GM12878 (cell line): ENCODE measurements around the gene PTPRN2. TPM values are rescaled to one million over a fixed set of nuclear protein-coding genes. Genes with fewer than 3 reads are reported as not detected.

Experiments used
- ATAC-seq: fragments of 200-7000 bp; cut with Tn5 transposase; 3 replicates; pipeline ENCODE4 v1.9.1; 2020; ENCODE audit warnings: mild to moderate bottlenecking, moderate library complexity
- BruUV-seq: library from RNA; stranded (reverse); fragments of 400-500 nt; replicated peaks from 2 replicates; lab custom pipeline; 2021; lab: Mats Ljungman, UMichigan
- CTCF ChIA-PET: fragments of 300-600 bp; sonication (Branson Sonifier 250); formaldehyde crosslinking; extraction: SDS; loops from one replicate; lab custom pipeline; 2021; ENCODE audit warnings: inconsistent platforms; lab: Yijun Ruan, JAX
- POLR2A ChIA-PET: fragments of 350-600 bp; formaldehyde crosslinking; extraction: SDS; loops from one replicate; lab custom pipeline; 2021; ENCODE audit warnings: inconsistent platforms; lab: Charles Lee
- RAD21 ChIA-PET: fragments of 300-600 bp; sonication (Branson Sonifier 250); formaldehyde crosslinking; loops from one replicate; lab custom pipeline; 2023; ENCODE audit warnings: antibody characterized with exemption; ENCODE audit not compliant: unreplicated experiment; lab: Charles Lee
- SMC1A ChIA-PET: fragments of 300-600 bp; sonication (Branson Sonifier 250); formaldehyde crosslinking; loops from one replicate; lab custom pipeline; 2023; ENCODE audit not compliant: unreplicated experiment, uncharacterized antibody; lab: Charles Lee
- DNase-seq: peaks from one replicate; pipeline ENCODE4 v3.0.0-alpha.2; 2011; ENCODE audit warnings: low read depth, low spot score
- FAIRE-seq: peaks from 3 replicates; lab custom pipeline; 2011; peaks lifted over from hg19 to GRCh38; lab: Jason Lieb, UNC
- H2AFZ ChIP-seq: 2 replicates; pipeline ENCODE4 v1.6.0; 2011; ENCODE audit warnings: low read depth, low read length, control low read depth; ENCODE audit not compliant: control insufficient read depth
- H3K27ac ChIP-seq: 2 replicates; pipeline ENCODE4 v1.5.1; 2011; ENCODE audit warnings: control low read depth; ENCODE audit not compliant: control insufficient read depth, insufficient read depth
- H3K27me3 ChIP-seq, 2 experiments: replicated peaks in 1 of 2; 2 replicates each; pipeline versions ENCODE4 v1.6.0 to v1.6.1; 2011; ENCODE audit warnings: low read length in 1 of 2; ENCODE audit not compliant: control insufficient read depth in 2 of 2, insufficient read depth in 2 of 2
- H3K36me3 ChIP-seq, 2 experiments: 2 replicates each; pipeline ENCODE4 v1.5.1; 2011; ENCODE audit warnings: low read length in 1 of 2; ENCODE audit not compliant: control insufficient read depth in 2 of 2, insufficient read depth in 2 of 2
- H3K4me1 ChIP-seq: 2 replicates; pipeline ENCODE4 v1.6.1; 2011; ENCODE audit warnings: mild to moderate bottlenecking, low read length, moderate library complexity, mixed read lengths; ENCODE audit not compliant: control insufficient read depth, insufficient read depth
- H3K4me2 ChIP-seq: 2 replicates; pipeline ENCODE4 v1.6.0; 2011; ENCODE audit warnings: control low read depth; ENCODE audit not compliant: control insufficient read depth, insufficient read depth
- H3K4me3 ChIP-seq: fragments of 200-600 bp; sonication (generic); 2 replicates; pipeline ENCODE4 v1.5.1; 2016
- H3K79me2 ChIP-seq: 2 replicates; pipeline ENCODE4 v1.6.0; 2011; ENCODE audit warnings: low read length; ENCODE audit not compliant: control insufficient read depth, insufficient read depth
- H3K9ac ChIP-seq: 2 replicates; pipeline ENCODE4 v1.8.0; 2011; ENCODE audit warnings: low read length, control low read depth, mixed read lengths; ENCODE audit not compliant: control insufficient read depth, insufficient read depth
- H3K9me3 ChIP-seq: replicated peaks from 3 replicates; pipeline ENCODE4 v1.5.1; 2011; ENCODE audit warnings: mild to moderate bottlenecking, low read length; ENCODE audit not compliant: control insufficient read depth, insufficient read depth
- H4K20me1 ChIP-seq: 2 replicates; pipeline ENCODE4 v1.6.0; 2011; ENCODE audit not compliant: control insufficient read depth, insufficient read depth
- BCL11A ChIP-seq: IDR thresholded peaks from 2 replicates; pipeline ENCODE4 v1.6.1; 2011; ENCODE audit warnings: low read depth, low read length
- BMI1 ChIP-seq: fragments of 450-650 bp; IDR thresholded peaks from 2 replicates; pipeline ENCODE4 v1.6.1; 2016; ENCODE audit warnings: mild to moderate bottlenecking, moderate library complexity, borderline replicate concordance
- CEBPB ChIP-seq, 2 experiments: fragments of 150-350 bp in 1 of 2; IDR thresholded peaks; 2 replicates each; pipeline ENCODE4 v1.6.1; 2012 to 2014; ENCODE audit warnings: low read depth in 2 of 2, low read length in 2 of 2, borderline replicate concordance in 1 of 2, inconsistent platforms in 1 of 2
- GATAD2B ChIP-seq: fragments of 450-650 bp; conservative IDR thresholded peaks from 2 replicates; pipeline ENCODE4 v1.6.1; 2017; ENCODE audit warnings: low read depth, mild to moderate bottlenecking, moderate library complexity
- KLF5 ChIP-seq: fragments of 450-650 bp; IDR thresholded peaks from 2 replicates; pipeline ENCODE4 v1.6.1; 2014; ENCODE audit warnings: mild to moderate bottlenecking; ENCODE audit not compliant: partially characterized antibody
- RBBP5 ChIP-seq: fragments of 200-600 bp; sonication (generic); conservative IDR thresholded peaks from 2 replicates; pipeline ENCODE4 v1.6.1; 2016
- SREBF1 ChIP-seq: IDR thresholded peaks from 2 replicates; pipeline ENCODE4 v1.6.1; 2012; ENCODE audit warnings: mild to moderate bottlenecking, low read length
- STAT1 ChIP-seq: fragments of 450-650 bp; conservative IDR thresholded peaks from 2 replicates; pipeline ENCODE4 v1.6.1; 2014; ENCODE audit warnings: antibody characterized with exemption, mild to moderate bottlenecking
- ZBED1 ChIP-seq: IDR thresholded peaks from 2 replicates; pipeline ENCODE4 v1.6.1; 2016; ENCODE audit warnings: borderline replicate concordance
- ZNF384 ChIP-seq: IDR thresholded peaks from 2 replicates; pipeline ENCODE4 v1.6.1; 2012; ENCODE audit warnings: low read depth, mild to moderate bottlenecking, low read length, improper control_type of control experiment, borderline replicate concordance
- WGBS: methylation state at CpG from one replicate; pipeline ENCODE4 v1.1.6; 2016; ENCODE audit warnings: low lambda C conversion rate; ENCODE audit not compliant: insufficient replicate concordance, insufficient coverage; ENCODE audit errors: missing lambda C conversion rate; 5-methylcytosine and 5-hydroxymethylcytosine counted together
- in situ Hi-C: fragments of 300-500 bp; cut with MboI; formaldehyde crosslinking; loops from 9 replicates; pipeline ENCODE4 v1.14.3; 2018; ENCODE audit warnings: mixed read lengths
- intact Hi-C: fragments of 100-400 bp; cut with micrococcal nuclease; formaldehyde crosslinking; loops from one replicate; pipeline ENCODE4 v1.14.2; 2022; ENCODE audit not compliant: unreplicated experiment
- polyA plus RNA-seq, 11 experiments: library from polyadenylated mRNA; depleted of rRNA in 4 of 11; unstranded in 6 of 11; stranded (reverse) in 5 of 11; fragments of >200 nt; fragmentation: Nextera tagmentation in 4 of 11; fragmentation: Illumina TruSeq in 1 of 11; extraction: Ambion mirVana in 4 of 11; extraction: Trizol in 1 of 11; gene quantifications; 1 replicate in 1 of 11; 2 replicates in 10 of 11; pipeline versions ENCODE4 v1.2.1 to v1.2.3, GENCODE V29; 2011 to 2016; ENCODE audit warnings: inconsistent platforms in 2 of 11, missing spikeins in 2 of 11, low read depth in 1 of 11
- total RNA-seq, 4 experiments: library from RNA; depleted of rRNA in 3 of 4; stranded (reverse); fragments of >200 nt in 3 of 4; fragmentation: Illumina TruSeq in 1 of 4; extraction: Trizol in 1 of 4; gene quantifications; 2 replicates each; pipeline versions ENCODE4 v1.2.1 to v1.2.3, GENCODE V29; 2013 to 2021
- TF ChIP-seq, protein P1 (sequence below): fragments of 450-650 bp; formaldehyde crosslinking; IDR thresholded peaks from 2 replicates; pipeline ENCODE4 v1.4.0; 2020; ENCODE audit warnings: mild to moderate bottlenecking, moderate library complexity
- TF ChIP-seq, protein P2 (sequence below): fragments of 450-650 bp; conservative IDR thresholded peaks from 2 replicates; pipeline ENCODE4 v1.6.1; 2017; ENCODE audit warnings: mild to moderate bottlenecking, moderate library complexity

The PTPRN2 gene
- total and polyA plus RNA-seq, 10 of the 15 experiments (the other 5 are each of a cell fraction or from before 2014, with no cell fraction given), result 5.4 TPM; not detected in 9

DNA sequence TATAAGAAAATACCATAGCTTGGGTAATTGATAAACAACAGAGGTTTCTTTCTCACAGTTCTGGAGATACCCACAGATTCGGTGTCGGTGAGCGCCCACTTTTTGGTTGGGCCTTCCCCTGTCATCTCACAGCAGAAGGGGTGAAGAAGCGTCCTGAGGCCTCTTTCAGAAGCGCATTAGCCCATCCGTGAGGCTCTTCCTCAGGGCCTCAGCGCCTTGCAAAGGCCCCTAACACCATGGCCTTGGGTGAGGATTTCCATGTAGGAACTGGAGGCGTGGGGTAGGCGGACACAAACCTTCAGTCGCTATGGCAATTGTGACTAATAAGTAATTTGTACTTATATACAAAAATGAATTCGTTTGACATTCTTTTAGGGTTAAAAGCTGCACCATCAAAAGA is 316.0 kb downstream of the PTPRN2 start (continued):
- no peak for TF ChIP-seq STAT1
- TF ChIP-seq BCL11A, result no peak
- TF ChIP-seq ZNF384, result no peak
- TF ChIP-seq, protein P1, sequence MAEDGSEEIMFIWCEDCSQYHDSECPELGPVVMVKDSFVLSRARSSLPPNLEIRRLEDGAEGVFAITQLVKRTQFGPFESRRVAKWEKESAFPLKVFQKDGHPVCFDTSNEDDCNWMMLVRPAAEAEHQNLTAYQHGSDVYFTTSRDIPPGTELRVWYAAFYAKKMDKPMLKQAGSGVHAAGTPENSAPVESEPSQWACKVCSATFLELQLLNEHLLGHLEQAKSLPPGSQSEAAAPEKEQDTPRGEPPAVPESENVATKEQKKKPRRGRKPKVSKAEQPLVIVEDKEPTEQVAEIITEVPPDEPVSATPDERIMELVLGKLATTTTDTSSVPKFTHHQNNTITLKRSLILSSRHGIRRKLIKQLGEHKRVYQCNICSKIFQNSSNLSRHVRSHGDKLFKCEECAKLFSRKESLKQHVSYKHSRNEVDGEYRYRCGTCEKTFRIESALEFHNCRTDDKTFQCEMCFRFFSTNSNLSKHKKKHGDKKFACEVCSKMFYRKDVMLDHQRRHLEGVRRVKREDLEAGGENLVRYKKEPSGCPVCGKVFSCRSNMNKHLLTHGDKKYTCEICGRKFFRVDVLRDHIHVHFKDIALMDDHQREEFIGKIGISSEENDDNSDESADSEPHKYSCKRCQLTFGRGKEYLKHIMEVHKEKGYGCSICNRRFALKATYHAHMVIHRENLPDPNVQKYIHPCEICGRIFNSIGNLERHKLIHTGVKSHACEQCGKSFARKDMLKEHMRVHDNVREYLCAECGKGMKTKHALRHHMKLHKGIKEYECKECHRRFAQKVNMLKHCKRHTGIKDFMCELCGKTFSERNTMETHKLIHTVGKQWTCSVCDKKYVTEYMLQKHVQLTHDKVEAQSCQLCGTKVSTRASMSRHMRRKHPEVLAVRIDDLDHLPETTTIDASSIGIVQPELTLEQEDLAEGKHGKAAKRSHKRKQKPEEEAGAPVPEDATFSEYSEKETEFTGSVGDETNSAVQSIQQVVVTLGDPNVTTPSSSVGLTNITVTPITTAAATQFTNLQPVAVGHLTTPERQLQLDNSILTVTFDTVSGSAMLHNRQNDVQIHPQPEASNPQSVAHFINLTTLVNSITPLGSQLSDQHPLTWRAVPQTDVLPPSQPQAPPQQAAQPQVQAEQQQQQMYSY (CRISPR knock-in tag), result no peak

DNA sequence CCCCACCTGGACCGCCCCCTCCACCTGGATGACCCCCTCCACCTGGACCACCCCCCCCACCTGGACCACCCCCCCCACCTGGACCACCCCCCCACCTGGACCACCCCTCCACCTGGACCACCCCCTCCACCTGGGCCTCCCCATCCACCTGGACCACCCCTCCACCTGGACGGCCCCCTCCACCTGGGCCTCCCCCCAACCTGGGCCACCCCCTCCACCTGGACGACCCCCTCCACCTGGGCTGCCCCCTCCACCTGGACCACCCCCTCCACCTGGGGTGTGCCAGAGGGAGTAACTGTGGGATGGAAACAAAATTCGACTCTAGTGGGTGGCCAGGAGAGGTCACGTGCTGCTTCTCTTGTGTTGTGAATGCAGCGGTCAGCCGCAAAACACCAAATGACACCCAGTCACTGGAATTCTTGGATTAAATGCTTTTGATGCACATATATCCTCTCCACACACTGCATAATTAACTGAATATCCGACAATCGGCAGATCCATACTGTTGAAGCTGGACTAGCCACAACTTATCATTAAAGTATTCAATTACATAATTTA is 316.7 kb downstream of the PTPRN2 start:
- no peaks in the 10 kb centered on the region; the same call in 2 of the 3 replicates for H3K9me3 ChIP-seq
- DNase-seq (no peak), ATAC-seq (no peak), FAIRE-seq (no peak)
- no peak overlapping the region for H3K9ac ChIP-seq
- 69% methylated on average over 7 of the region's 9 CpGs for WGBS
- intact Hi-C loops, result no loop called here
- H3K27ac ChIP-seq, result no peak overlapping the region
- in situ Hi-C loops, result no loop called here
- no peaks in the 10 kb centered on the region for H4K20me1 ChIP-seq
- no peak overlapping the region for H2AFZ ChIP-seq
- no peaks in the 10 kb centered on the region for H3K79me2 ChIP-seq
- RAD21 ChIA-PET, result no interaction called here
- no peaks in the 10 kb centered on the region for H3K4me1 ChIP-seq
- H3K36me3 ChIP-seq, result no peaks in the 10 kb centered on the region
- H3K27me3 ChIP-seq, result no peaks in the 10 kb centered on the region
- CTCF ChIA-PET, result no interaction called here
- SMC1A ChIA-PET, result no interaction called here
- no peak overlapping the region for H3K4me3 ChIP-seq
- POLR2A ChIA-PET, result no interaction called here
- no peak overlapping the region for H3K4me2 ChIP-seq
- BruUV-seq, result no TSS peak
- TF ChIP-seq, protein P2, sequence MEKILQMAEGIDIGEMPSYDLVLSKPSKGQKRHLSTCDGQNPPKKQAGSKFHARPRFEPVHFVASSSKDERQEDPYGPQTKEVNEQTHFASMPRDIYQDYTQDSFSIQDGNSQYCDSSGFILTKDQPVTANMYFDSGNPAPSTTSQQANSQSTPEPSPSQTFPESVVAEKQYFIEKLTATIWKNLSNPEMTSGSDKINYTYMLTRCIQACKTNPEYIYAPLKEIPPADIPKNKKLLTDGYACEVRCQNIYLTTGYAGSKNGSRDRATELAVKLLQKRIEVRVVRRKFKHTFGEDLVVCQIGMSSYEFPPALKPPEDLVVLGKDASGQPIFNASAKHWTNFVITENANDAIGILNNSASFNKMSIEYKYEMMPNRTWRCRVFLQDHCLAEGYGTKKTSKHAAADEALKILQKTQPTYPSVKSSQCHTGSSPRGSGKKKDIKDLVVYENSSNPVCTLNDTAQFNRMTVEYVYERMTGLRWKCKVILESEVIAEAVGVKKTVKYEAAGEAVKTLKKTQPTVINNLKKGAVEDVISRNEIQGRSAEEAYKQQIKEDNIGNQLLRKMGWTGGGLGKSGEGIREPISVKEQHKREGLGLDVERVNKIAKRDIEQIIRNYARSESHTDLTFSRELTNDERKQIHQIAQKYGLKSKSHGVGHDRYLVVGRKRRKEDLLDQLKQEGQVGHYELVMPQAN, result no peak
- TF ChIP-seq CEBPB (IDR thresholded peaks at IDR 0.05; ENCODE audit: borderline replicate concordance in 1 of 2, low read depth in 2 of 2, low read length in 2 of 2) (no peak), RBBP5 (no peak), KLF5 (no peak), SREBF1 (no peak), GATAD2B (no peak), BMI1 (no peak), ZBED1 (no peak)
